GM12874 (cell line): ENCODE results near the gene ZDHHC16.

Source experiments
- TF ChIP-seq, protein P1 (sequence below): IDR thresholded peaks from 2 replicates; pipeline ENCODE4 v1.5.1; 2011; ENCODE audit warnings: low read depth, mild to moderate bottlenecking, control low read depth, low read length, moderate library complexity; ENCODE audit not compliant: insufficient read depth

Gene ZDHHC16

DNA sequence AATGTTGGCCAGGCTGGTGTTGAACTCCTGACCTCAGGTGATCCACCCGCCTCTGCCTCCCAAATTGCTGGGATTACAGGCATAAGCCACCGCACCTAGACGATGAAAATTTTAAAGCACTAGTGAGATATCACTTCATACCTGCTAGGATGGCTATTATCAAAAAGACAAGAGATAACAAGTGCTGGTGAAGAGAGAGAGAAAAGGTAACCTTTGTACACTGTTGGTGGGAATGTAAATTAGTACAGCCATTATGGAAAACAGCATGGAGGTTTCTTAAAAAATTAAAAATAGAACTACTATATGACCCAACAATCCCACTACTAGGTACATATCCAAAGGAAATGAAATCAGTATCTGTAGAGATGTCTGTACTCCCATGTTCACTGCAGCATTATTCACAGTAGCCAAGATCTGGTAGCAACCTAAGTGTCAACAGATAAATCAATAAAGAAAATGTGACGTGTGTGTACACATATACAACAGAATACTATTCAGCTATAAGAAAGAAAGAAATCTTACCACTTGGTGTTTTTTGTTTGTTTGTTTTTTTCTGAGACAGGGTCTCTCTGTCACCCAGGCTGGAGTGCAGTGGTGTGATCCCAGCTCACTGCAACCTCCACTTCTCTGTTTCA is 39.8 kb downstream of the ZDHHC16 start:
- TF ChIP-seq, protein P1, sequence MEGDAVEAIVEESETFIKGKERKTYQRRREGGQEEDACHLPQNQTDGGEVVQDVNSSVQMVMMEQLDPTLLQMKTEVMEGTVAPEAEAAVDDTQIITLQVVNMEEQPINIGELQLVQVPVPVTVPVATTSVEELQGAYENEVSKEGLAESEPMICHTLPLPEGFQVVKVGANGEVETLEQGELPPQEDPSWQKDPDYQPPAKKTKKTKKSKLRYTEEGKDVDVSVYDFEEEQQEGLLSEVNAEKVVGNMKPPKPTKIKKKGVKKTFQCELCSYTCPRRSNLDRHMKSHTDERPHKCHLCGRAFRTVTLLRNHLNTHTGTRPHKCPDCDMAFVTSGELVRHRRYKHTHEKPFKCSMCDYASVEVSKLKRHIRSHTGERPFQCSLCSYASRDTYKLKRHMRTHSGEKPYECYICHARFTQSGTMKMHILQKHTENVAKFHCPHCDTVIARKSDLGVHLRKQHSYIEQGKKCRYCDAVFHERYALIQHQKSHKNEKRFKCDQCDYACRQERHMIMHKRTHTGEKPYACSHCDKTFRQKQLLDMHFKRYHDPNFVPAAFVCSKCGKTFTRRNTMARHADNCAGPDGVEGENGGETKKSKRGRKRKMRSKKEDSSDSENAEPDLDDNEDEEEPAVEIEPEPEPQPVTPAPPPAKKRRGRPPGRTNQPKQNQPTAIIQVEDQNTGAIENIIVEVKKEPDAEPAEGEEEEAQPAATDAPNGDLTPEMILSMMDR = no peak

DNA sequence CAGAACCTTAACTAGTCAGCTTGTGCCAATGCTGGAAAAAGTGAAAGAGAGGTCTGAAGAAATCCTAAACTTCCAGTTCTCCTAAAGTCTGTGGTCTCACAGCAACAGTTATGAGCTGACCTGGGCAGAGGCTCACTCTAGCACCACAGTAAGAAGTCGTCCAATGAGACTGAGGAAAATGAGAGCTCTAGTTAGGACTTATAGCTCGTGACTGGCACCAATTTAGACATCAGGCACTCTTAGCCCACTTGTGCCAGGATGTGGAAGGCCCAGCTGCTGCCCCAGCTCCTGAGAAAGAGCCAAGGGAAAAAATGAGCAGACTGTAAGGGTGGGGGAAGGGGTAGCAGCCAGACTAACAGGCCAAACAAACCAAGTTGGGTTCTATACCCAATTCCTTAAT is 44.6 kb downstream of the ZDHHC16 start:
- TF ChIP-seq, protein P1 = no peak

DNA sequence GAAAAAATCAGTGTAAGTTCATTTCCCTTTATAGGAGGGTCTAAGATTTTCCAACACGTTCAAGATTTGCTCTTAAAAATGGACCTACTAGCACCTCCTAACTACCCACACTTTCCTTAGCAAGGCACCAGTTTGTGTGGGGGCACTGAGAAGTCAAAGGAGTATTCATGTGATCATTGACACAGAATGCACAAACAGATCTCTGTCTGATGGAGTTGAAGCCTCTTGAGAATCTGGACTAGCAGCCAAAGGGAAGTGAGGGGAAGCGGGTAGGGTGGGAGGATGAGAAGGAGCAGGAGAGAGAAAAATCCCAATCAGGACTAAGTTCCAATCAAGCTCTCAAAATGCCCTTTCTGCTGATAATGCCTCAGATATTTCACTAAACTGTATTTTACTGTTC is 48.2 kb downstream of the ZDHHC16 start:
- TF ChIP-seq, protein P1 = no peak

DNA sequence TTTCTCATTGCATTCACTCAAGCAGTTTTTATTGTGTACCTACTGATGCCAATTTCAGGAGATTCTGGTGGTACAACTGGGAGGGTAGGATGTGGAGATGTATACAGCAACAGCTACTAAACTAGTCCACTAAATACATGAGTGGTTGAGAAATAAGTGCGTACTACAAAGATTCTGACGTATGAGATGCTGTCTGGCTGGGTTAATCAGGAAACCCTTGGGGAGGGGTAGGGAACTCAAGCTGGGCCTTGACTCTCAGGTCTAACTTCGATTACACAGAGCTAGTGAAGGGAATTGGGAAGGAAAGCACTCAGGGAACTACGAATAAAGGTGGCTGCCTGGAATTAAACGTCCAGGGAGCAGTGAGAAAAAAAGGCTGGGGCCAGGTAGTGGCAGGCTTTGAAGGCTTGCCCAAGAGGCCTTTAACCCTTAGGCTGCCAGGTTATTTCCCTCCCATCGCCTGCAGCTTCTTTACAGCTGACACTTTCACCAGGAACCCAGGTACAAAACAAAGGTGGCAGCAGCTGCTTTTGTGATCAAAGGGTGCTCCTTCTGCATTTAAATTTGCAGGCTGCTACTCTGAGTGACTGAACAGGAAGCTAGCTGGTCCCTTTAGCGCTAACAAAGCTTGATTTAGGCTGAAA is 49.0 kb downstream of the ZDHHC16 start:
- TF ChIP-seq, protein P1 = no peak

DNA sequence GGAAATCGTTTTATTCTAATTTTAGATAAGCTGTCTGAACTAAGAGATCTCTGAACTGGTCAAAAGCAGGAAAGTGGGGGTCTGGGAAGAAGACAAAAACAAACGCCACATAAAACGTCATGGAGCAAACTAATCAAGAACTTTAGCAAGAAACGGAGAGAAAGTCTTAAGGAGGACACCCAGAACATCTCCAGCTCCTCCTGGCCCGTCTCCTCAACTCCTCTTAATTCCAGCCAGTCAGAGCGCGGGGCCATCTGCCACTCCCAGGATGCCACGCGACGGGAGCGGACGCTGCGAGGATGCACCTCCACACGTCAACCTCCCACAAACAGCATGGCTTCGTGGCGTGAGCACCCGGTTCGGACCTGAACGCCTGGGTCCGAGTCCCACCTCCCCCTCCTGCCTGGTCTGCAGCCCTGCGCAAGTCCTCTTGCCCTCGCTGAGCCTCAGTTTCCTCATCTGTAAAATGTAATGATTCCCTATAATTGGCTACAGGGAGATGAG is 51.6 kb downstream of the ZDHHC16 start:
- TF ChIP-seq, protein P1 = no peak

DNA sequence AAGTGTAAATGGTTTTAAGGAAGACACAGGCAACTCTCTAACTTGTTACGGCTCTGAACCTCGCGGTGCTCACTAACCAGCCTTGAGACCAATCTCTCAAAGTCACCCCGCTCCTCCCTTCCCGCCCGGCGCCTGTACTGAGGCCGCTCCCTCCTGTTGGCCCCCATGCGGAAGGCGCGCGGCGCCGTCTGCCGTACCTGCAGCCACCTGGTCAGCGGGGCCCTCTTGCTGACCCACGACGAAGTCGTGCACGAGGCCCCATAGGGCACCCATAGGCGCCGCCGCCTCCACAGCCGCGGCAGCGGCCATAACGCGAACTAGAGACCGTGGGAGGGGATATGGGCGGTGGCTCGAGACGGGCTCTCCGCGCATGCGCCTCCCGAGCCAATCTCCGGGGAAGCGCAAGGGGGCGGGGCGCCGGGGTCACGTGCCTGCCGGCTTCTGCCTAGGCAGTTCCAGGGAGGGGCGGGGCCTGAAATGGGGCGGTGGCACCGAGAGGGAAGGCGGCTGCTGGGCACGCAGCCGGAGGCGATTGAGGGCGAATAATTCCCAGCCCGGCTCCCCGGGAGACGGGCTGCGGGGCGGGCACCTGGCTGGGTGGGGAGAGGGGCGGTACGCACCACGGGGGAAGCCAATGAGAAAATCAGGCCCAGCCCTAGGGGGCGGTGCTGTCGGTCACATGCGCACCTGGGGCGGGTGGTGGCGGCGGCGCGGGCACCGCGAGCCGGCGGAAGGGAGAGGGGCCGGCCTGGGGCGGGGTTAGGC is 52.3 kb downstream of the ZDHHC16 start, which contains the start of gene MMS19:
Gene MMS19 (minus strand): TSS at position 347 of the 765 bp plus-strand sequence. CDS start 38 bp downstream, at position 309.
- TF ChIP-seq, protein P1 = no peak

DNA sequence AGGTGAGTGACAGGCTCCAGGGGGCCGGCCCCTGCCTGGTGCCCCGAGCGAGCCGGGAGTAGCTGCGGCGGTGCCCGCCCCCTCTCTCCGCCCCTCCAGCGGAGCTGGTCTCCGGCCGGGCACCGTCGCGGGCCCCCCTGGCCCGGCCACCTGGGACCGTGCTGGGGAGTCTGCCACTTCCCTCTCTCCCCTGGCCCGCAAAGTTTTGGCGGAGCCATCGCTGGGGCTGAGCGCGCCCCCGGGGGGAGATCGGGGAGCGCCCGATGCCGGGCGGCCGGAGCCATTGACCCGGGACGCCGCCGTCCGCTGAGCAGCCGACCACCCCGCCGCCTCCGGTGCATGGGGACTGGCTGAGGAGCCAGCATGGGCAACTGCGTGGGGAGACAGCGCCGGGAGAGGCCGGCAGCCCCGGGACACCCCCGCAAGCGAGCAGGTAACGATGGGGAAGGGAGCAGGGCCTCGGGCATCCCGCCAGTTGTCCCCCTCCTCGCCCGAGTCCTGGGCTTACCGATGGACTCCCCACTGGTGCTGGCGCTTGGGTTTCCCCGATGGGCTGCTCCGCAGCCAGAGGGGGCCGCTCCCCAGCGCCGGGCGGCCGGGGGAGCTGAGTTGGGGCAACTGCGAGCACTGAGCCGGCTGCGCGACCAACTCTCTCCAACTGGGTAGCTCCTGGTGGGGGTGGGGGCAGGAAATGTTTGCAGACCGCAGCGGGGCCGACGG is 53.0 kb downstream of the ZDHHC16 start, which contains the start of gene UBTD1:
Gene UBTD1 (plus strand): TSS at position 84 of the 720 bp plus-strand sequence. CDS start 280 bp downstream, at position 364.
- TF ChIP-seq, protein P1 = no peak
